ENCODE measurements around the gene ATP1B3. TPM values are rescaled to one million over a fixed set of nuclear protein-coding genes. Genes with fewer than 3 reads are reported as not detected.

ATP1B3 gene
- total RNA-seq (2022; extraction: Qiagen RNA extraction; ENCODE audit: low read depth) = 186 to 205 TPM (median 195 TPM) in 5 replicates

GRCh38 chr3:141876381-141876890, at the start of gene ATP1B3:
Gene ATP1B3, plus strand, starts transcription at chr3:141876643. Its CDS starts 159 bp downstream, at chr3:141876802.

Other genes starting within 250 kb of the ATP1B3 start
- gene RNF7, start 138.3 kb upstream of the ATP1B3 start, total RNA-seq (2022; extraction: Qiagen RNA extraction; ENCODE audit: low read depth) = 134 to 152 TPM (median 135 TPM) in 5 replicates
- not detected in 5 replicates for gene GRK7, start 113.2 kb upstream of the ATP1B3 start, total RNA-seq (2022; extraction: Qiagen RNA extraction; ENCODE audit: low read depth)

Data from A549 treated with GW870086 at 1 μM for 4 hours (cell line).